ENCODE results near the gene LRRC4. TPM values are rescaled to one million over a fixed set of nuclear protein-coding genes. Genes with fewer than 3 reads are reported as not detected.

The LRRC4 gene
- total RNA-seq, 2 donors from 2014 or later = 0.53 TPM; not detected in 1

GRCh38 chr7:128053991-128054390 lies 22.8 kb upstream of the LRRC4 start:
- no peak overlapping the region for H3K27ac Mint-ChIP-seq
- ATAC-seq (replicated peaks in 1 of 2) (no peak), DNase-seq (no peak)
- H3K36me3 Mint-ChIP-seq (ENCODE audit: insufficient read depth in 2 of 2) = no peaks in the 10 kb centered on the region
- H3K4me1 Mint-ChIP-seq (ENCODE audit: low read depth) = peaks cover 49% of the 10 kb centered on the region
- H3K9me3 Mint-ChIP-seq = no peaks in the 10 kb centered on the region
- no peaks in the 10 kb centered on the region for H3K27me3 Mint-ChIP-seq (ENCODE audit: low read depth)
- H3K4me3 Mint-ChIP-seq = no peak overlapping the region

GRCh38 chr7:128053023-128053422 lies 21.8 kb upstream of the LRRC4 start:
- Mint-ChIP-seq H3K27ac (no peak overlapping the region), H3K36me3 (ENCODE audit: insufficient read depth in 2 of 2) (no peaks in the 10 kb centered on the region), H3K9me3 (no peaks in the 10 kb centered on the region), H3K4me3 (no peak overlapping the region), H3K4me1 (ENCODE audit: low read depth) (peaks cover 43% of the 10 kb centered on the region), H3K27me3 (ENCODE audit: low read depth) (no peaks in the 10 kb centered on the region)
- DNase-seq = no peak
- ATAC-seq (replicated peaks in 1 of 2) = no peak

- no peak for ATAC-seq (replicated peaks in 1 of 2)
- Mint-ChIP-seq H3K4me3 (no peak overlapping the region), H3K27me3 (ENCODE audit: low read depth) (no peaks in the 10 kb centered on the region), H3K4me1 (ENCODE audit: low read depth) (peaks cover 38% of the 10 kb centered on the region), H3K27ac (no peak overlapping the region), H3K9me3 (no peaks in the 10 kb centered on the region), H3K36me3 (ENCODE audit: insufficient read depth in 2 of 2) (no peaks in the 10 kb centered on the region)
- DNase-seq = no peak
These were observed 21.2 kb upstream of the LRRC4 start for GRCh38 chr7:128052404-128052803.

- H3K9me3 Mint-ChIP-seq = no peaks in the 10 kb centered on the region
- ATAC-seq (replicated peaks in 1 of 2) = no peak
- H3K4me1 Mint-ChIP-seq (ENCODE audit: low read depth) = peaks cover 25% of the 10 kb centered on the region
- DNase-seq = no peak
- H3K27ac Mint-ChIP-seq = no peak overlapping the region
- no peaks in the 10 kb centered on the region for H3K27me3 Mint-ChIP-seq (ENCODE audit: low read depth)
- H3K4me3 Mint-ChIP-seq = no peak overlapping the region
- no peaks in the 10 kb centered on the region for H3K36me3 Mint-ChIP-seq (ENCODE audit: insufficient read depth in 2 of 2)
These were observed 14.5 kb upstream of the LRRC4 start for GRCh38 chr7:128045766-128046165.

- H3K27ac Mint-ChIP-seq = no peak overlapping the region
- no peaks in the 10 kb centered on the region for H3K36me3 Mint-ChIP-seq (ENCODE audit: insufficient read depth in 2 of 2)
- H3K4me3 Mint-ChIP-seq = no peak overlapping the region
- H3K4me1 Mint-ChIP-seq (ENCODE audit: low read depth) = peaks cover 25% of the 10 kb centered on the region
- no peak for DNase-seq
- ATAC-seq (replicated peaks in 1 of 2) = no peak
- no peaks in the 10 kb centered on the region for H3K27me3 Mint-ChIP-seq (ENCODE audit: low read depth)
- no peaks in the 10 kb centered on the region for H3K9me3 Mint-ChIP-seq
These were observed 13.9 kb upstream of the LRRC4 start for GRCh38 chr7:128045158-128045557.

- Mint-ChIP-seq H3K9me3 (no peaks in the 10 kb centered on the region), H3K27me3 (ENCODE audit: low read depth) (no peaks in the 10 kb centered on the region), H3K4me1 (ENCODE audit: low read depth) (peaks cover 16% of the 10 kb centered on the region), H3K4me3 (no peak overlapping the region), H3K36me3 (ENCODE audit: insufficient read depth in 2 of 2) (no peaks in the 10 kb centered on the region), H3K27ac (no peak overlapping the region)
- DNase-seq (no peak), ATAC-seq (replicated peaks in 1 of 2) (no peak)
These were observed 12.8 kb upstream of the LRRC4 start for GRCh38 chr7:128044064-128044463.

GRCh38 chr7:128042012-128042411 lies 10.8 kb upstream of the LRRC4 start:
- Mint-ChIP-seq H3K27me3 (ENCODE audit: low read depth) (no peaks in the 10 kb centered on the region), H3K4me3 (no peak overlapping the region), H3K9me3 (no peaks in the 10 kb centered on the region), H3K27ac (no peak overlapping the region), H3K4me1 (ENCODE audit: low read depth) (peaks cover 13% of the 10 kb centered on the region), H3K36me3 (ENCODE audit: insufficient read depth in 2 of 2) (no peaks in the 10 kb centered on the region)
- DNase-seq = no peak
- no peak for ATAC-seq (replicated peaks in 1 of 2)

GRCh38 chr7:128041203-128041602 lies 10.0 kb upstream of the LRRC4 start:
- Mint-ChIP-seq H3K27ac (no peak overlapping the region), H3K4me1 (ENCODE audit: low read depth) (peaks cover 13% of the 10 kb centered on the region), H3K27me3 (ENCODE audit: low read depth) (no peaks in the 10 kb centered on the region), H3K36me3 (ENCODE audit: insufficient read depth in 2 of 2) (no peaks in the 10 kb centered on the region), H3K9me3 (no peaks in the 10 kb centered on the region), H3K4me3 (no peak overlapping the region)
- no peak for DNase-seq
- ATAC-seq (replicated peaks in 1 of 2) = no peak

GRCh38 chr7:128040205-128040604 lies 9.0 kb upstream of the LRRC4 start:
- no peaks in the 10 kb centered on the region for H3K9me3 Mint-ChIP-seq
- no peaks in the 10 kb centered on the region for H3K36me3 Mint-ChIP-seq (ENCODE audit: insufficient read depth in 2 of 2)
- ATAC-seq (replicated peaks in 1 of 2) (no peak), DNase-seq (no peak)
- peaks cover 13% of the 10 kb centered on the region for H3K4me1 Mint-ChIP-seq (ENCODE audit: low read depth)
- no peak overlapping the region for H3K4me3 Mint-ChIP-seq
- H3K27ac Mint-ChIP-seq = no peak overlapping the region
- no peaks in the 10 kb centered on the region for H3K27me3 Mint-ChIP-seq (ENCODE audit: low read depth)

- Mint-ChIP-seq H3K36me3 (ENCODE audit: insufficient read depth in 2 of 2) (no peaks in the 10 kb centered on the region), H3K27ac (no peak overlapping the region), H3K27me3 (ENCODE audit: low read depth) (no peaks in the 10 kb centered on the region), H3K4me3 (no peak overlapping the region), H3K4me1 (ENCODE audit: low read depth) (peaks cover 10% of the 10 kb centered on the region), H3K9me3 (no peaks in the 10 kb centered on the region)
- ATAC-seq (replicated peaks in 1 of 2) (no peak), DNase-seq (no peak)
These were observed 8.3 kb upstream of the LRRC4 start for GRCh38 chr7:128039544-128039953.

- DNase-seq = no peak
- no peaks in the 10 kb centered on the region for H3K27me3 Mint-ChIP-seq (ENCODE audit: low read depth)
- no peaks in the 10 kb centered on the region for H3K36me3 Mint-ChIP-seq (ENCODE audit: insufficient read depth in 2 of 2)
- H3K27ac Mint-ChIP-seq = no peak overlapping the region
- H3K4me1 Mint-ChIP-seq (ENCODE audit: low read depth) = no peaks in the 10 kb centered on the region
- H3K9me3 Mint-ChIP-seq = no peaks in the 10 kb centered on the region
- no peak for ATAC-seq (replicated peaks in 1 of 2)
- no peak overlapping the region for H3K4me3 Mint-ChIP-seq
These were observed 6.8 kb upstream of the LRRC4 start for GRCh38 chr7:128037880-128038619.

- Mint-ChIP-seq H3K36me3 (ENCODE audit: insufficient read depth in 2 of 2) (no peaks in the 10 kb centered on the region), H3K9me3 (no peaks in the 10 kb centered on the region), H3K4me3 (no peak overlapping the region), H3K27ac (no peak overlapping the region), H3K27me3 (ENCODE audit: low read depth) (no peaks in the 10 kb centered on the region), H3K4me1 (ENCODE audit: low read depth) (no peaks in the 10 kb centered on the region)
- no peak for ATAC-seq (replicated peaks in 1 of 2)
- DNase-seq = no peak
These were observed 5.8 kb upstream of the LRRC4 start for GRCh38 chr7:128037081-128037480.

GRCh38 chr7:128036226-128036940 lies 5.1 kb upstream of the LRRC4 start:
- no peaks in the 10 kb centered on the region for H3K9me3 Mint-ChIP-seq
- no peaks in the 10 kb centered on the region for H3K27me3 Mint-ChIP-seq (ENCODE audit: low read depth)
- no peak overlapping the region for H3K4me3 Mint-ChIP-seq
- DNase-seq = no peak
- H3K27ac Mint-ChIP-seq = no peak overlapping the region
- H3K36me3 Mint-ChIP-seq (ENCODE audit: insufficient read depth in 2 of 2) = peaks cover 0 to 2% of the 10 kb centered on the region in 2 donors
- H3K4me1 Mint-ChIP-seq (ENCODE audit: low read depth) = no peaks in the 10 kb centered on the region
- ATAC-seq (replicated peaks in 1 of 2) = no peak

- H3K27me3 Mint-ChIP-seq (ENCODE audit: low read depth) = no peaks in the 10 kb centered on the region
- DNase-seq (no peak), ATAC-seq (replicated peaks in 1 of 2) (no peak)
- H3K4me3 Mint-ChIP-seq = no peak overlapping the region
- no peak overlapping the region for H3K27ac Mint-ChIP-seq
- no peaks in the 10 kb centered on the region for H3K4me1 Mint-ChIP-seq (ENCODE audit: low read depth)
- H3K36me3 Mint-ChIP-seq (ENCODE audit: insufficient read depth in 2 of 2) = peaks cover 0 to 2% of the 10 kb centered on the region in 2 donors
- H3K9me3 Mint-ChIP-seq = no peaks in the 10 kb centered on the region
These were observed 4.5 kb upstream of the LRRC4 start for GRCh38 chr7:128035712-128036111.
